Right cardiac atrium (tissue), 5 donors: ENCODE results near the gene HES3. TPM values are rescaled to one million over a fixed set of nuclear protein-coding genes. Genes with fewer than 3 reads are reported as not detected.
"Not testable (repeated sequence)": the region's sequence is repeated elsewhere in the genome, so short reads cannot be mapped to it uniquely, and the experiment has no call there.

Source experiments
- ATAC-seq, 2 donors: fragments of 200-7000 bp; cut with Tn5 transposase; one replicate each; pipeline versions ENCODE4 v1.8.0 to v1.9.1; 2020; ENCODE audit warnings: moderate library complexity in 2 of 2, mild to moderate bottlenecking in 1 of 2
- DNase-seq, 3 donors: peaks; one replicate each; pipeline ENCODE4 v3.0.0-alpha.2; 2020
- H3K27ac ChIP-seq: one replicate; pipeline ENCODE4 v1.5.1; 2013; ENCODE audit warnings: mild to moderate bottlenecking, low read length, control low read depth, moderate library complexity
- H3K27me3 ChIP-seq: one replicate; pipeline ENCODE4 v1.6.1; 2013; ENCODE audit not compliant: control insufficient read depth, insufficient read depth
- H3K4me1 ChIP-seq: one replicate; pipeline ENCODE4 v1.6.1; 2013; ENCODE audit warnings: low read length; ENCODE audit not compliant: control insufficient read depth, insufficient read depth
- H3K4me3 ChIP-seq: one replicate; pipeline ENCODE4 v1.5.1; 2013; ENCODE audit warnings: low read length, control low read depth
- H3K9me3 ChIP-seq: one replicate; pipeline ENCODE4 v1.6.1; 2013; ENCODE audit warnings: low read length; ENCODE audit not compliant: control insufficient read depth
- WGBS: extraction: QIAGEN DNeasy Blood & Tissue Kit; methylation state at CpG from one replicate; pipeline ENCODE4 v1.1.7; 2013; 5-methylcytosine and 5-hydroxymethylcytosine counted together
- intact Hi-C, 4 donors: fragments of 100-400 bp; cut with DNase I; formaldehyde crosslinking; loops; one replicate each; pipeline versions ENCODE4 v1.11.0 to v1.14.0; 2022 to 2023
- polyA plus RNA-seq: library from polyadenylated mRNA; stranded (reverse); fragments of 200-250 nt; gene quantifications from one replicate; pipeline ENCODE4 v1.2.3, GENCODE V29; 2013
- total RNA-seq, 4 donors: library from RNA; stranded (reverse); fragmentation: NEBNext Ultra II Directional; extraction: Animal tissue kit (Norgen Biotek cat#: 25700); gene quantifications; one replicate each; pipeline ENCODE4 v1.2.1, GENCODE V29; 2021
- donor health status: healthy with polysubstance abuse.
- donor health status: DM: no; HTN: yes; CAD: no.
- donor health status: DM: no; HTN: no; CAD: no.
- donor health status: DM: no; HTN: yes; CAD: no; lungs with severe emphysema.
- donor health status: DM: yes; HTN: yes; CAD: no.

HES3 gene
- total and polyA plus RNA-seq, 5 donors = not detected

GRCh38 chr1:6207921-6208320 is 36.1 kb upstream of the HES3 start:
- no peaks in the 10 kb centered on the region for H3K27me3 ChIP-seq
- H3K9me3 ChIP-seq = no peaks in the 10 kb centered on the region
- 78% methylated on average over 10 of the region's 10 CpGs for WGBS
- H3K4me3 ChIP-seq = no peak overlapping the region
- H3K27ac ChIP-seq = peak overlapping the region; percentile 4
- no peak for ATAC-seq
- no peak for DNase-seq
- intact Hi-C loops = no loop called here
- H3K4me1 ChIP-seq = no peaks in the 10 kb centered on the region

GRCh38 chr1:6208723-6209660 is 35.0 kb upstream of the HES3 start:
- H3K4me3 ChIP-seq = peak overlapping the region; percentile 12
- ATAC-seq (peak; percentile 35 to 46), DNase-seq (peak; percentile 53 to 84 (median 84))
- H3K27me3 ChIP-seq = no peaks in the 10 kb centered on the region
- intact Hi-C loops = no loop called here
- no peaks in the 10 kb centered on the region for H3K4me1 ChIP-seq
- 5% methylated on average over 99 of the region's 99 CpGs for WGBS
- no peak overlapping the region for H3K27ac ChIP-seq
- H3K9me3 ChIP-seq = no peaks in the 10 kb centered on the region

GRCh38 chr1:6209661-6210580 is 34.1 kb upstream of the HES3 start:
- peak in 1 of 3 donors; percentile 56 for DNase-seq
- no peaks in the 10 kb centered on the region for H3K4me1 ChIP-seq
- WGBS = 86% methylated on average over 17 of the region's 17 CpGs
- intact Hi-C loops = no loop called here
- H3K27me3 ChIP-seq = no peaks in the 10 kb centered on the region
- H3K27ac ChIP-seq = no peak overlapping the region
- H3K4me3 ChIP-seq = no peak overlapping the region
- ATAC-seq = no peak
- H3K9me3 ChIP-seq = no peaks in the 10 kb centered on the region

- 90% methylated on average over 29 of the region's 29 CpGs for WGBS
- no peaks in the 10 kb centered on the region for H3K4me1 ChIP-seq
Measured at GRCh38 chr1:6210591-6211355, 33.2 kb upstream of the HES3 start.

GRCh38 chr1:6211731-6212130 is 32.2 kb upstream of the HES3 start:
- ATAC-seq (no peak), DNase-seq (peak in 1 of 3 donors; percentile 43)
- Histone ChIP-seq H3K27ac (no peak overlapping the region), H3K9me3 (no peaks in the 10 kb centered on the region), H3K4me1 (no peaks in the 10 kb centered on the region), H3K27me3 (no peaks in the 10 kb centered on the region), H3K4me3 (no peak overlapping the region)
- 86% methylated on average over 16 of the region's 16 CpGs for WGBS
- intact Hi-C loops = no loop called here

More at GRCh38 chr1:6210591-6211355, 33.2 kb upstream of the HES3 start:
- H3K27ac ChIP-seq = no peak overlapping the region
- ATAC-seq = no peak
- no peaks in the 10 kb centered on the region for H3K27me3 ChIP-seq
- H3K9me3 ChIP-seq = no peaks in the 10 kb centered on the region
- intact Hi-C loops = no loop called here
- no peak overlapping the region for H3K4me3 ChIP-seq
- peak in 1 of 3 donors; percentile 56 for DNase-seq

- intact Hi-C loops = no loop called here
- H3K4me1 ChIP-seq = no peaks in the 10 kb centered on the region
- WGBS = 70% methylated on average over 20 of the region's 20 CpGs
- no peaks in the 10 kb centered on the region for H3K9me3 ChIP-seq
- no peaks in the 10 kb centered on the region for H3K27me3 ChIP-seq
- H3K27ac ChIP-seq = no peak overlapping the region
- no peak for ATAC-seq
- no peak overlapping the region for H3K4me3 ChIP-seq
- peak in 1 of 3 donors; percentile 41 for DNase-seq
Measured at GRCh38 chr1:6212193-6212959, 31.6 kb upstream of the HES3 start.

GRCh38 chr1:6218375-6219164 is 25.4 kb upstream of the HES3 start:
- peaks cover 8% of the 10 kb centered on the region for H3K4me1 ChIP-seq
- ATAC-seq = no peak
- H3K27ac ChIP-seq = no peak overlapping the region
- no peaks in the 10 kb centered on the region for H3K9me3 ChIP-seq
- 83% methylated on average over 16 of the region's 16 CpGs for WGBS
- intact Hi-C loops = no loop called here
- no peak overlapping the region for H3K4me3 ChIP-seq
- DNase-seq = no peak
- no peaks in the 10 kb centered on the region for H3K27me3 ChIP-seq

- not testable (repeated sequence) for H3K27ac ChIP-seq
Measured at GRCh38 chr1:6219641-6220040, 24.3 kb upstream of the HES3 start.

GRCh38 chr1:6220236-6220635 is 23.7 kb upstream of the HES3 start:
- Histone ChIP-seq H3K27me3 (no peaks in the 10 kb centered on the region), H3K4me3 (no peak overlapping the region), H3K27ac (no peak overlapping the region), H3K9me3 (no peaks in the 10 kb centered on the region), H3K4me1 (peaks cover 8% of the 10 kb centered on the region)
- no peak for ATAC-seq
- WGBS = 87% methylated on average over 8 of the region's 8 CpGs
- DNase-seq = peak in 1 of 3 donors; percentile 20
- intact Hi-C loops = no loop called here

More at GRCh38 chr1:6219641-6220040, 24.3 kb upstream of the HES3 start:
- H3K4me3 ChIP-seq, intact Hi-C loops, H3K27me3 ChIP-seq, H3K4me1 ChIP-seq, H3K9me3 ChIP-seq, ATAC-seq: not testable (repeated sequence)
- WGBS = 87% methylated on average over 11 of the region's 11 CpGs
- DNase-seq = peak in 1 of 3 donors; percentile 7
